ENCODE data around the gene CPZ. TPM values are rescaled to one million over a fixed set of nuclear protein-coding genes. Genes with fewer than 3 reads are reported as not detected.

CPZ gene
- total RNA-seq, 1 experiment from 2014 or later: 37.3 TPM

DNA sequence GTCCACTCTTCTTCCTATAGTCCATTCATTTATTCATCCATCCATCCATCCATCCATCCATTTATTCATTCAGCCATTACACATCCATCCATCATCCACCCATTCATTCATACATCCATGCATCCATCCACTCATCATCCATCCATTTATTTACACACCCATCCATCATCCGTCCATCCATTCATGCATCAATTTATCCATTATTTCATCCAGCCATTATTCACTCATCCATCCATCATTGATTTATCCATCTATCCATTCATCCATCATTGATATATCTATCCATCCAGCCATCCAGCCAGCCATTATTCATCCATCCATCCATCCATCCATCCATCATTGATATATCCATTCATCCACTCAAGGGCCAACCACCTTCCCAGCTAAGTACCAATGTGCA, 12.7 kb downstream of the CPZ start:
- no peaks in the 10 kb centered on the region for H3K23me2 ChIP-seq (ENCODE audit: insufficient read length, low read depth, low read length, poor library complexity, severe bottlenecking)
- H3K27me3 Mint-ChIP-seq (ENCODE audit: low read depth): no peaks in the 10 kb centered on the region
- no peak overlapping the region for H4K91ac ChIP-seq (ENCODE audit: insufficient read length, low read depth, low read length)
- no peak overlapping the region for H3K56ac ChIP-seq (ENCODE audit: insufficient read length, low read depth, low read length)
- no peaks in the 10 kb centered on the region for H3K79me2 ChIP-seq (ENCODE audit: insufficient read depth, low read length)
- H2BK12ac ChIP-seq (ENCODE audit: insufficient read length, low read depth, low read length): no peak overlapping the region
- H2BK120ac ChIP-seq (ENCODE audit: low read depth, low read length, poor library complexity, severe bottlenecking): no peak overlapping the region
- no peak overlapping the region for H2AFZ ChIP-seq (ENCODE audit: low read length)
- no peaks in the 10 kb centered on the region; a peak in 1 of 4 replicates for H3K4me1 Mint-ChIP-seq
- H3K9me3 ChIP-seq (ENCODE audit: control insufficient read depth, low read depth, low read length): no peaks in the 10 kb centered on the region
- H4K8ac ChIP-seq (replicated peaks; ENCODE audit: insufficient read length, low read depth, low read length): no peak overlapping the region
- no peak overlapping the region for H4K5ac ChIP-seq (ENCODE audit: insufficient read length, low read depth, low read length)
- H3K79me1 ChIP-seq (ENCODE audit: insufficient read depth, low read depth, low read length, poor library complexity, severe bottlenecking): no peaks in the 10 kb centered on the region
- H3K4ac ChIP-seq (ENCODE audit: low read depth, low read length): no peak overlapping the region
- no peaks in the 10 kb centered on the region for H3K27me3 ChIP-seq (ENCODE audit: insufficient read depth, low read length)
- no peak overlapping the region for H2BK5ac ChIP-seq (ENCODE audit: insufficient read length, low read length)
- H3K9me3 Mint-ChIP-seq: no peaks in the 10 kb centered on the region
- H2BK20ac ChIP-seq (ENCODE audit: low read depth, low read length, poor library complexity, severe bottlenecking): no peak overlapping the region
- no peak overlapping the region for H2AK5ac ChIP-seq (ENCODE audit: insufficient read length, low read length)
- H3K27ac ChIP-seq (ENCODE audit: insufficient read length, low read depth, low read length): no peak overlapping the region
- H3K18ac ChIP-seq (ENCODE audit: insufficient read length, low read depth, low read length): no peak overlapping the region
- no peak overlapping the region for H3T11ph ChIP-seq (ENCODE audit: low read length)
- no peak overlapping the region for H3K4me2 ChIP-seq (ENCODE audit: insufficient read depth, insufficient read length, low read length)
- TF ChIP-seq, protein P1, sequence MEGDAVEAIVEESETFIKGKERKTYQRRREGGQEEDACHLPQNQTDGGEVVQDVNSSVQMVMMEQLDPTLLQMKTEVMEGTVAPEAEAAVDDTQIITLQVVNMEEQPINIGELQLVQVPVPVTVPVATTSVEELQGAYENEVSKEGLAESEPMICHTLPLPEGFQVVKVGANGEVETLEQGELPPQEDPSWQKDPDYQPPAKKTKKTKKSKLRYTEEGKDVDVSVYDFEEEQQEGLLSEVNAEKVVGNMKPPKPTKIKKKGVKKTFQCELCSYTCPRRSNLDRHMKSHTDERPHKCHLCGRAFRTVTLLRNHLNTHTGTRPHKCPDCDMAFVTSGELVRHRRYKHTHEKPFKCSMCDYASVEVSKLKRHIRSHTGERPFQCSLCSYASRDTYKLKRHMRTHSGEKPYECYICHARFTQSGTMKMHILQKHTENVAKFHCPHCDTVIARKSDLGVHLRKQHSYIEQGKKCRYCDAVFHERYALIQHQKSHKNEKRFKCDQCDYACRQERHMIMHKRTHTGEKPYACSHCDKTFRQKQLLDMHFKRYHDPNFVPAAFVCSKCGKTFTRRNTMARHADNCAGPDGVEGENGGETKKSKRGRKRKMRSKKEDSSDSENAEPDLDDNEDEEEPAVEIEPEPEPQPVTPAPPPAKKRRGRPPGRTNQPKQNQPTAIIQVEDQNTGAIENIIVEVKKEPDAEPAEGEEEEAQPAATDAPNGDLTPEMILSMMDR (conservative IDR thresholded peaks at IDR 0.05): no peak
- H3K23ac ChIP-seq (ENCODE audit: insufficient read length, low read depth, low read length): no peak overlapping the region
- WGBS (ENCODE audit: extremely low coverage, insufficient read length, low lambda C conversion rate): 100% methylated on average over 1 of the region's 1 CpG
- no peaks in the 10 kb centered on the region for H3K4me1 ChIP-seq (ENCODE audit: insufficient read depth, low read length)
- no peak overlapping the region for H3K14ac ChIP-seq (ENCODE audit: insufficient read depth, low read length)
- no peak for DNase-seq
- no peaks in the 10 kb centered on the region for H4K20me1 ChIP-seq (ENCODE audit: control insufficient read depth, insufficient read depth, insufficient read length)
- H2BK15ac ChIP-seq (ENCODE audit: low read depth, low read length): no peak overlapping the region
- H3K27ac Mint-ChIP-seq: no peak overlapping the region
- H3K9ac ChIP-seq (ENCODE audit: extremely low read depth, insufficient read length, low read length): no peak overlapping the region
- peaks cover 2 to 43% (median 38%) of the 10 kb centered on the region in 3 experiments; a peak in 6 of 7 replicates for H3K36me3 Mint-ChIP-seq (ENCODE audit: insufficient read depth in 1 of 3, low read depth in 3 of 3)
- no peak overlapping the region for H3K4me3 Mint-ChIP-seq
